Fibroblast of lung (primary cell): ENCODE data around the gene RAET1E. TPM values are rescaled to one million over a fixed set of nuclear protein-coding genes. Genes with fewer than 3 reads are reported as not detected.
"Not testable (repeated sequence)": the region's sequence is repeated elsewhere in the genome, so short reads cannot be mapped to it uniquely, and the experiment has no call there.

Experiments used
- DNase-seq, 2 donors: peaks; one replicate each; pipeline versions ENCODE4 v3.0.0 to v3.0.0-alpha.2; 2010; ENCODE audit warnings: low read depth in 2 of 2
- H2AFZ ChIP-seq: 2 replicates; pipeline ENCODE4 v1.5.1; 2012; ENCODE audit warnings: low read length, control low read depth, inconsistent platforms
- H3K27ac ChIP-seq: 2 replicates; pipeline ENCODE4 v1.5.1; 2011; ENCODE audit warnings: low read length, control low read depth; ENCODE audit not compliant: insufficient read depth
- H3K27me3 ChIP-seq: 2 replicates; pipeline ENCODE4 v1.5.1; 2011; ENCODE audit warnings: mild to moderate bottlenecking, low read length; ENCODE audit not compliant: control insufficient read depth, insufficient read depth
- H3K36me3 ChIP-seq: 2 replicates; pipeline ENCODE4 v1.5.1; 2011; ENCODE audit warnings: low read length; ENCODE audit not compliant: control insufficient read depth, insufficient read depth
- H3K4me1 ChIP-seq: 2 replicates; pipeline ENCODE4 v1.5.1; 2011; ENCODE audit warnings: low read length; ENCODE audit not compliant: control insufficient read depth, insufficient read depth; ENCODE audit errors: extremely low read depth
- H3K4me2 ChIP-seq: 2 replicates; pipeline ENCODE4 v1.5.1; 2011; ENCODE audit warnings: low read length, control low read depth; ENCODE audit not compliant: insufficient read depth; ENCODE audit errors: extremely low read depth
- H3K4me3 ChIP-seq, 4 experiments: fragments of 200-600 bp in 1 of 4; sonication (generic) in 1 of 4; replicated peaks in 1 of 4; 2 replicates each; pipeline ENCODE4 v1.5.1; 2011 to 2016; ENCODE audit warnings: low read length in 4 of 4, low read depth in 3 of 4, mild to moderate bottlenecking in 3 of 4, control low read depth in 2 of 4, inconsistent platforms in 1 of 4, mixed read lengths in 1 of 4; ENCODE audit not compliant: insufficient read depth in 1 of 4; ENCODE audit errors: control extremely low read depth in 1 of 4
- H3K79me2 ChIP-seq: 2 replicates; pipeline ENCODE4 v1.5.1; 2012; ENCODE audit warnings: mild to moderate bottlenecking, low read length, inconsistent platforms; ENCODE audit not compliant: control insufficient read depth, insufficient read depth
- H3K9ac ChIP-seq: 2 replicates; pipeline ENCODE4 v1.5.1; 2011; ENCODE audit warnings: mild to moderate bottlenecking, low read length, control low read depth; ENCODE audit not compliant: insufficient read depth
- H3K9me3 ChIP-seq: 2 replicates; pipeline ENCODE4 v1.5.1; 2012; ENCODE audit warnings: low read depth, low read length; ENCODE audit not compliant: control insufficient read depth, insufficient read depth
- H4K20me1 ChIP-seq: 2 replicates; pipeline ENCODE4 v1.5.1; 2011; ENCODE audit warnings: low read length; ENCODE audit not compliant: control insufficient read depth, insufficient read depth; ENCODE audit errors: extremely low read depth
- CTCF ChIP-seq, 2 donors: IDR thresholded peaks in 1 of 2; conservative IDR thresholded peaks in 1 of 2; 1 replicate in 1 of 2; 2 replicates in 1 of 2; pipeline ENCODE4 v1.5.1; 2011 to 2012; ENCODE audit warnings: low read length in 2 of 2, control low read depth in 1 of 2, inconsistent platforms in 1 of 2, low read depth in 1 of 2, mild to moderate bottlenecking in 1 of 2
- EZH2 ChIP-seq: IDR thresholded peaks from 2 replicates; pipeline ENCODE4 v1.5.1; 2012; ENCODE audit warnings: low read length, control low read depth, mild to moderate bottlenecking; ENCODE audit errors: missing control alignments
- polyA plus RNA-seq, 2 donors: library from polyadenylated mRNA; depleted of rRNA in 1 of 2; stranded (reverse) in 1 of 2; unstranded in 1 of 2; fragments of >200 nt; gene quantifications; 2 replicates each; pipeline ENCODE4 v1.2.1, GENCODE V29; 2011 to 2012; ENCODE audit warnings: missing spikeins in 1 of 2
- total RNA-seq: library from RNA; depleted of rRNA; stranded (reverse); fragments of >200 nt; gene quantifications from 2 replicates; pipeline ENCODE4 v1.2.1, GENCODE V29; 2014

The RAET1E gene
- total and polyA plus RNA-seq, 2 donors (not counting 1 experiment from before 2014, with no cell fraction given), result 0.12 to 1.5 TPM

- no peak overlapping the region for H3K4me3 ChIP-seq
- H4K20me1 ChIP-seq, result no peaks in the 10 kb centered on the region
- H3K79me2 ChIP-seq, result no peaks in the 10 kb centered on the region
- H3K4me1 ChIP-seq, result no peaks in the 10 kb centered on the region
- DNase-seq, result no peak
- TF ChIP-seq EZH2, result no peak
- no peak for TF ChIP-seq CTCF (conservative IDR thresholded peaks at IDR 0.05 in 1 of 2, IDR thresholded peaks at IDR 0.05 in 1 of 2; ENCODE audit: low read depth in 1 of 2, low read length in 2 of 2)
- H3K36me3 ChIP-seq, result no peaks in the 10 kb centered on the region
- no peak overlapping the region for H3K4me2 ChIP-seq
- H3K27me3 ChIP-seq, result no peaks in the 10 kb centered on the region
- no peak overlapping the region for H3K27ac ChIP-seq
- H3K9me3 ChIP-seq, result no peaks in the 10 kb centered on the region
- no peak overlapping the region for H3K9ac ChIP-seq
- no peak overlapping the region for H2AFZ ChIP-seq
These were observed 15.2 kb upstream of the RAET1E start for GRCh38 chr6:149913085-149913484.

GRCh38 chr6:149912680-149913079 lies 14.8 kb upstream of the RAET1E start:
- H3K4me3 ChIP-seq, H3K4me1 ChIP-seq, H3K27me3 ChIP-seq, H4K20me1 ChIP-seq, H2AFZ ChIP-seq, H3K4me2 ChIP-seq, H3K9ac ChIP-seq, DNase-seq, H3K27ac ChIP-seq, H3K79me2 ChIP-seq, H3K9me3 ChIP-seq, H3K36me3 ChIP-seq: not testable (repeated sequence)

- Histone ChIP-seq H3K4me1 (no peaks in the 10 kb centered on the region), H3K9ac (no peak overlapping the region)
These were observed 12.8 kb upstream of the RAET1E start for GRCh38 chr6:149910721-149911151.

More at GRCh38 chr6:149910721-149911151, 12.8 kb upstream of the RAET1E start:
- no peaks in the 10 kb centered on the region for H4K20me1 ChIP-seq
- no peaks in the 10 kb centered on the region for H3K9me3 ChIP-seq
- no peak overlapping the region for H3K27ac ChIP-seq
- no peak overlapping the region for H2AFZ ChIP-seq
- no peaks in the 10 kb centered on the region for H3K79me2 ChIP-seq
- H3K4me2 ChIP-seq, result no peak overlapping the region
- no peak overlapping the region for H3K4me3 ChIP-seq
- DNase-seq, result no peak
- H3K27me3 ChIP-seq, result no peaks in the 10 kb centered on the region
- H3K36me3 ChIP-seq, result no peaks in the 10 kb centered on the region
- TF ChIP-seq CTCF (conservative IDR thresholded peaks at IDR 0.05 in 1 of 2, IDR thresholded peaks at IDR 0.05 in 1 of 2; ENCODE audit: low read depth in 1 of 2, low read length in 2 of 2), result no peak
- no peak for TF ChIP-seq EZH2
